Muscle of back (tissue), 11 donors: ENCODE measurements around the gene DGUOK. TPM values are rescaled to one million over a fixed set of nuclear protein-coding genes. Genes with fewer than 3 reads are reported as not detected.
A peak's percentile ranks its signal among the peaks of the same experiment; 100 is the strongest.

Source experiments
- DNase-seq, 3 donors: peaks; one replicate each; pipeline versions ENCODE4 v3.0.0 to v3.0.0-alpha.2; 2013
- polyA plus RNA-seq, 10 donors: library from polyadenylated mRNA; unstranded; fragments of 120-200 nt; gene quantifications; one replicate each; pipeline ENCODE4 v1.2.1, GENCODE V29; 2013; ENCODE audit not compliant: insufficient read length in 10 of 10

Gene DGUOK
- polyA plus RNA-seq, 10 donors, result 36.6 to 55.3 (median 39.7) TPM

DNA sequence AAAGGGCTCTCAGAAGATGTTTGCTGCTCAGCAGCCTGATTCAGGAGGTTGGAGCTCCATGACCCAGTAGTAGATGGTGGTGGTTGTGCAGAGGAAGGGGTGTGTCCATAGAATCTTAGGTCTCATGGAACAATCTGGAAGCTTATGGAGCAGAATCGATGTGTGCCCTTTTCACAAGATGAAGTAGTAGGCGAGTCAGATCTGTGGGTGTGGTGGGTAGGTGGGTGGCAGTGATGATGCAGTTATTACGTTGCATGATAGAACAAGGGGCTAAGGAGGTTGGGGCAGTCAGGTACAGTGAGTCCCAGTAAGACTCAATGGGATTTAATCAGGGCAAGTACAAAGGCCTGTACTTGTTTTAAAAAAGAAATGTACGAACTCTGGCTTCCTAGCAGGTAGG is 67.1 kb downstream of the DGUOK start:
- no peak for DNase-seq

GRCh38 chr2:73994178-73994831 is 67.6 kb downstream of the DGUOK start:
- no peak for DNase-seq

GRCh38 chr2:73995810-73996209 is 69.1 kb downstream of the DGUOK start:
- DNase-seq, result no peak

DNA sequence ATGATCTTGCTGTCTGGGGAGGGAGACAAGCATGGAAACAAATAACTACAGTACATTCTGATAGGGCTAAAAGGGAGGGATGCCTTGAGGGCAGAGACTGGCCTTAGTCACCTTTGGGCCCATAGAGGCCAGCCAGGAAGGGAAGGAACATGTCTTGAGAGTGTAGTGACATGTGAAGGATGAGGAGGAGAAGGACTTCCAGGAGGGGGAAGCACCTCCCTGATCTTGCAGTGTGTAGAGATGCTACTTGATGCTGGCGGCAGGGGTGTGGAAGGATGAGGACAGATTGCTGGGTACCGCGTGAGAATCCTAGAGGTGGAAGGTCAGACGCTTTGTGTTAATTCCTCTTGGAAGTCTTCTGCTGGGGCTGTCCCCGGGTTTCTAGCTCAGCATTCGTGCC is 71.1 kb downstream of the DGUOK start:
- no peak for DNase-seq

DNA sequence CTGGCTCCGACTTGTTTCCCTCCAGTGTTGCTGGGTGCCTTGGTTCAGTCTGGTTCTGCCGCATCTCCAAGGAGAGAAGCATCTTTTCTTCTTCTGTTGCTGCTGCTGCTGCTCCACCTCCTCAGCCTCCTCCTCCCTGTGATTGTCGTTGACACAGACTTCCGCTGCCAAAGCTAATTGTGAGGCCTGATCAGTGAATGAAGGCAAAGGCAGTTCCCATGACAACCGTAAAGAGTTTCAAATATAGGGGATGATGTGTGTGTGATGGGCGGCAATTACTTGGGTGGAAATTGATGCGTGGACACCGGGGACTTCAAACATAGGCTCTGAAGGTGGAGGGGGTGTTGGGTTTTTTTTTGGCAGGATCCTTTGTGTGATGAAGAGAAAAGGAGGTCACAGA is 71.8 kb downstream of the DGUOK start:
- no peak for DNase-seq

GRCh38 chr2:73998933-73999332 is 72.3 kb downstream of the DGUOK start:
- DNase-seq, result no peak

DNA sequence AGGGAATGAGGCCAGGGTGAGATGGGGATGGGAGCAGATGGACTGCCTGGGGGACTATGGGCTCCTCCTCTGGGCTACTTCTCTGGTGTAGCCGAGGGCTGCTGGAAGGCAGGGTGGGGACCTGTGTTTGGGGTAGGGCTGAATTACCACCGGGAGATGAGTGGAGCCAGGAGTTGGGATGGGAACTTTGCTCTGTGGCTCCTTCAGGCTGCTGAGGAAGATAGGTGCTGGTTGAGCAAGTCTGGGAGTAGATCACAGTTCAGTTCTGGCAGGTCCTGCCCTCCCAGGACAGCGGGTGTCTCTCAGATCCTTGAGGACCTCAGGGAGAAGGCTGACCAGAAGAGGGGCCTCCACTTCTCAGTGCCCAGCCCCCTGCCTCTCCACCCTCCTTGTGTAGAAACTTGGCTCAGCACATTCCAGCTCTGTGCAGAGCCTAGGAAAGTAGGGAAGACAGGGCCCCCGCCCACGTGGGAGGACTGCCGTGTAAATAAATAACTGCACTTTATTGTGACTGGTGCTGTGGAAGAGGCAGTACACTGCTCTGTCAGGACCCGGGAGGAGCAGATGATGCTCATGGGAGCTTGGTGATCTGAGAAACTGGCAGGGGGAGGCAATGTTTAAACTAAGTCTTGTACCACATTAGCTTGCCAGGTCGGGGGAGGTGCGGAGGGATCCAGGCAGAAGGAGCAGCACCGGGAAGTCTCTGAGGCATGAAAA is 73.4 kb downstream of the DGUOK start:
- peak in 1 of 3 donors; percentile 73 for DNase-seq

- DNase-seq, result no peak
Observed at GRCh38 chr2:74000666-74001065, 74.0 kb downstream of the DGUOK start.

GRCh38 chr2:74001121-74001520 is 74.4 kb downstream of the DGUOK start:
- no peak for DNase-seq

GRCh38 chr2:74001781-74002504 is 75.3 kb downstream of the DGUOK start:
- DNase-seq, result no peak

DNA sequence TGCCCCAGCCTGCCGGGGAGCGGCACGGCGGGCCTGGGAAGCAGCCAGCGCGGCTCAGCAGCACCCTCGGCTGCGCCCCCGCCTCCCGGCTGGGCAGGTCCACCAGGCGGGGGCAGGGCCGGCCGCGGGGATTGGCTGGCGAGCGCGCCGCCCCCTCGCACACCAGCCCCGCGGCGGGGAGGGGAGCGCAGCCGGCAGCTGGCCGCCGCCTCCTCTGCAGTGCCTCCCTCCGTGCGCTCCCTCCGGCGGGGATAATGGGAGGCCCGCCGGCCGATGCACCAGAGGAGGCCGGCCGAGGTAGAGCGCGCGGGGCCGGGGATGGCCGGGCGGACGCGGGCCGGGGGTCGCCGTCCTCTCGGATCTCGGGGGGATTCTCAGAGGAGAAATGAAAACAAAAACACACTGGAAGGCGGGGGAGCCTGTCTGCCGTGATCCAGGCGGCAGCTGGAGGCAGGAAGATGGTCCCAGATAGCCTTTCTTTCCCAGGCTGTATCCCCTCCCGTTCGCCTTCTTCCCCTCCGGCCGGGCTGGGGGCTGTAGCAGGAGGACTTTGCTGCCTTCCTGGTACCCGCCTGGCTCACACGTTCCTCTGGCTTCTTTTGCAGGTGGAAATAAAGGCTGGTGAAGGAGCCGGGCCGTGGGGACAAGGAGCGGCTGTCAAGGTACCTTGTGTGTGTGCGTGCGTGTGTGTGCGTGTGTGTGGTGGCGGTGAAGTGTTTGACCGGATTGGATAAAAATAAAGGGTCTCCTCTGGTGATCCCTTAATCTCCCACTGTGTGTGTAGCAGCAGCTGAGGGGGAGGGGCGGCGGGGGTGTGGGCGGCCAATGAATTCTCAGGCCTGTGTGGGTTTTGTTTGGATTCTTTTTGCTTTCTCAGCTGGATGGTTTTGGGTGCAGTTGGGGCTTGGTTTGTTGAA is 76.1 kb downstream of the DGUOK start:
- DNase-seq, result peak; percentile 86 to 95 (median 89)

GRCh38 chr2:74003494-74004211 is 77.0 kb downstream of the DGUOK start:
- DNase-seq, result no peak

DNA sequence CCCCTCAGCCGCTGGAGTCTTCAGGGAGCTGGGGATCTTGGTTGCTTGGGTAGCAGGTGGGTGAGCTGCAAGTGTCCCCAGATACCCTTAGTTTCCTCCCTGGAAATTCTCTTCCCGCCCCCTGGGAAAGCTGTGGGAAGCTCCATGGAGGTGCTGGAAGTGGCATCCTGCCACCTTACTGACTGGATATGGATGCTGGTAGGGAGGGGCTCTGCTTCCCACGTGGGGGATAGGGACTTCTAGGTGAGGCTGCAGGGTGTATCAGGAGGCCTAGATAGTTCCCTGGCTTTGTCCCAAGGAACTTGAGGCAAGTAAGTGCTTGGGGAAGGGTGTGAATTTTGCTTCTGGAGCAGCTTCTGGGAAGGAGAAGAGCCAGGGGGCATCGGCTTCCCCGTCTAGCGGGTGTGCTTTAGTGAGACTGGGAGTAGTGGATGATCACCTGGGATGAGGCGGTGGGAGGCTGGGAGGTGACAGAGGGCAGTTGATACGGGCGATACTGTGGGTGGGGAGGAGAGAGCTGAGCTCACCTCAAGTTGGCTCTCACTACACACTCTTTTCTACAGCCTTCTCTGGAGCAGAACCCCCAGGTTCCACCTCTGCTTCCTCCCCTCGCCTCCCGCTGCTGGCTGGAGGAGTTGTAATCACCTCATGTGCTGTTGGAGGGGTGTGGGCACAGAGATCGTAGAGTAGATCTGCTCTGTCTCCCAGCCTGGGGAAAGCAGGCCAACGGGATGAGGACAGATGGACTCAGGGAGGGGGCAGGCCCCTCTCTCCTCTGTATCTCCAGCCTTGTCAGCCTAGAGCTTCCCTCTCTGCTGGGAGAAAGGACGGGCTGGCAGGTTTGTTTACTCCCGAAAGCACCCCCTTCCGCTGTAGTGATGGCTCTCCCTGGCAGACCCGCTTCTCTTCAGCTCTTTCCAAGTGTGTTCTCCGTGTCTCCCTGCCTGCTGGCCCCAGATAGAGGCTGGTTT is 77.8 kb downstream of the DGUOK start:
- DNase-seq, result no peak

DNA sequence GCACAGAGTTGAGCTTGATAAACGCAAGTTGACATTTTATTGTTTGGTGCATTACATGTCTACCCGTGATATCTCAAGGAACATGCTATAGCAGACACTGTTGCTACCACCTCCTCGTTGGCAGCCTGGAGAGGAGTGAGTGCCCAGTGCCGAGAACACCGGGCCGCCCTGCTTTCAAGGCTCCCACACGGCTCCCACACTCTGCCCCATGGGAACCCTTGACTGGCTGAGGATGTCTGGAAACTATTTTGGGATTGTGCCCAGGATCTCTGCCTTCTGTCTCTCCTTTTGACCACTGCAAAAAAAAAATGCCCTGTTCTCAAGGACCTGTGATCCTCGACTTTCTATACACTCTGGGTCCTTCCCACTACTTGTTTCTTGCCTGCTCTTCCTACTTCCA is 79.1 kb downstream of the DGUOK start:
- DNase-seq, result no peak

DNA sequence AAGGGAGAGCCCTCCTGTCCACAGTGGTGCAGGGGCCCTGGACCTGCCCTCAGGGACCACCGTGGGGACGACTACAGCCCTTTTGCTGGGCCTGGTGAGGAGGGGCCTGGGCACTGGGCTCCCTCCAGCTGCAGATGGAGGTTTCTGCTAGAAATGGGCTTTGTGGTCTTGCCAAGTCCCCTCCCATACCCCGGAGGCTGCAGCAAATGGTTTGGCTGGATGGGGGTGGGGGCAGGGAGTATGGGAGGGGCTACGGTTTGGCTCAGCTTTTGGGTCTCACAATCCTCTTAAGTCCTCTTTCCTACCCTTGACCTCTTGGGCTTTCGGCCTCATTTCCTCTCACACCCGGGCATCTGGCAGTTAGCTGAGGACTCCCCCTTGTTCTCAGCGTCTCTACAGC is 79.8 kb downstream of the DGUOK start:
- DNase-seq, result peak in 2 of 3 donors; percentile 51 to 75

DNA sequence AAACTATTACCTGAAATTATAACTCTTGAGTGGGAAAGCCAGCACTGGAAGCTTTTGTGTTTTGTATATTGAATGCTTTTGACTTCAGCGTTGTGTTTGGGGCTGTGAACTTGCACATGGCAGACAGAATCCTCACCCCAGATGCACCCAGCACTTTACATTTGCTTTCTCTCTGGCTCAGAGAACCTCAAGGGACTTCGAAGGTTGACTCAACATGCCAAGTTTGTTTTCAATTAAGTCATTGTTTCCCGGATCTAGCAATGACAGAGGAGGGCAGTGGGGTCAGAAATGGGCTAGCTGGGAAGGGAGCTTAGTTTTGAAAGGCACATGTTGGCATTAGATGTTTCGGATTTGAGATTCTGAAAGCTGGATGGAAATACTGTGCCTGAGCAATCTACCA is 80.4 kb downstream of the DGUOK start:
- DNase-seq, result no peak

DNA sequence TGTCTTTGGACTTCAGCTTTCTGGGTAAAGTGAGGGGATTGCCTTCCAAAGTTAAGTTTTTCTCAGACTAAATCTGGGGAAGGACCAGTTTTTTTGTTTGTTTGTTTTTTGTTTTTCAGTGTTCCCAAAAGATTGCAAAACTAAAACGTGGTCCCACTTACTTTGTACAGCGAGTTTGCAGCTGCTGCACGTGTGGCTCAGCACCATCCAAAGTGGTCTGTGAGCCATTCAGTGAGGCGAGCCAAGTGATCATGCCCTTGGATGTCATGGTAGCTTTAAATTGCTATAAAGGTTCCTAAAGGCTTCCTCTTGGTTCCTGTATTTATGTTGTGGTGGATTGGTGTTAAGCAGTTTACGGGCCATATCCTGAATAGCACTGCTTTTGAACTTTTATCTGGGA is 81.0 kb downstream of the DGUOK start:
- no peak for DNase-seq
